AG10803 (cell line): ENCODE data around the gene TRIM66.

ENCODE experiments used
- DNase-seq: peaks from one replicate; pipeline ENCODE4 v3.0.0; 2010; ENCODE audit warnings: low read depth
- H3K4me3 ChIP-seq: 2 replicates; pipeline ENCODE4 v1.5.1; 2011; ENCODE audit warnings: mild to moderate bottlenecking, low read length, control low read depth
- TF ChIP-seq, protein P1 (sequence below): conservative IDR thresholded peaks from 2 replicates; pipeline ENCODE4 v1.5.1; 2011; ENCODE audit warnings: mild to moderate bottlenecking, low read length, control low read depth, inconsistent platforms

Gene TRIM66

GRCh38 chr11:8661001-8661795, 21.3 kb downstream of the TRIM66 start:
- TF ChIP-seq, protein P1, sequence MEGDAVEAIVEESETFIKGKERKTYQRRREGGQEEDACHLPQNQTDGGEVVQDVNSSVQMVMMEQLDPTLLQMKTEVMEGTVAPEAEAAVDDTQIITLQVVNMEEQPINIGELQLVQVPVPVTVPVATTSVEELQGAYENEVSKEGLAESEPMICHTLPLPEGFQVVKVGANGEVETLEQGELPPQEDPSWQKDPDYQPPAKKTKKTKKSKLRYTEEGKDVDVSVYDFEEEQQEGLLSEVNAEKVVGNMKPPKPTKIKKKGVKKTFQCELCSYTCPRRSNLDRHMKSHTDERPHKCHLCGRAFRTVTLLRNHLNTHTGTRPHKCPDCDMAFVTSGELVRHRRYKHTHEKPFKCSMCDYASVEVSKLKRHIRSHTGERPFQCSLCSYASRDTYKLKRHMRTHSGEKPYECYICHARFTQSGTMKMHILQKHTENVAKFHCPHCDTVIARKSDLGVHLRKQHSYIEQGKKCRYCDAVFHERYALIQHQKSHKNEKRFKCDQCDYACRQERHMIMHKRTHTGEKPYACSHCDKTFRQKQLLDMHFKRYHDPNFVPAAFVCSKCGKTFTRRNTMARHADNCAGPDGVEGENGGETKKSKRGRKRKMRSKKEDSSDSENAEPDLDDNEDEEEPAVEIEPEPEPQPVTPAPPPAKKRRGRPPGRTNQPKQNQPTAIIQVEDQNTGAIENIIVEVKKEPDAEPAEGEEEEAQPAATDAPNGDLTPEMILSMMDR: no peak
- no peak for DNase-seq
- H3K4me3 ChIP-seq: no peak overlapping the region

- TF ChIP-seq, protein P1: no peak
- no peak overlapping the region for H3K4me3 ChIP-seq
- DNase-seq: peak; percentile 34
Measured at GRCh38 chr11:8658321-8659057, 24.0 kb downstream of the TRIM66 start.

GRCh38 chr11:8656291-8656690, 26.2 kb downstream of the TRIM66 start:
- TF ChIP-seq, protein P1: no peak
- H3K4me3 ChIP-seq: no peak overlapping the region
- no peak for DNase-seq

- DNase-seq: no peak
- H3K4me3 ChIP-seq: no peak overlapping the region
- TF ChIP-seq, protein P1: no peak
Measured at GRCh38 chr11:8654503-8654902, 28.0 kb downstream of the TRIM66 start.

DNA sequence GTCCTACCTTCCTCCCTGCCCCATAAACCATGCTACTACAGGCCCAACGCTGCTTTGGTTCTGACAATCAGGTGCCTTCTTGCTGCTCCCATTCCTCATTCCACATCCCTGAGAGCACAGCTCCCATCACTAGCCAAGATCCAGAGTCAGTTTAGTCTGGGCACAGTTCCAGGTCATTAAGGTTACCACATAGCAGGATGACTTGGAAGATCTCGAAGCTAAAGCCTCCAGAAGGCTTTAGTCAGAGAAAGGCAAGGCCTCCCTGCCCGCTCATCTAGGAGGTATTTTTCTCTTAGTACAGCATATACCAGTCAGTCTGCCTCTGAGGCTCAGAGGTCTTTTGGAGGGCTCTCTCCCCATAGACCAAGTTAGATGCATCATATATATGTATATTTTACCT, 30.3 kb downstream of the TRIM66 start:
- TF ChIP-seq, protein P1: no peak
- no peak overlapping the region for H3K4me3 ChIP-seq
- peak; percentile 97 for DNase-seq

DNA sequence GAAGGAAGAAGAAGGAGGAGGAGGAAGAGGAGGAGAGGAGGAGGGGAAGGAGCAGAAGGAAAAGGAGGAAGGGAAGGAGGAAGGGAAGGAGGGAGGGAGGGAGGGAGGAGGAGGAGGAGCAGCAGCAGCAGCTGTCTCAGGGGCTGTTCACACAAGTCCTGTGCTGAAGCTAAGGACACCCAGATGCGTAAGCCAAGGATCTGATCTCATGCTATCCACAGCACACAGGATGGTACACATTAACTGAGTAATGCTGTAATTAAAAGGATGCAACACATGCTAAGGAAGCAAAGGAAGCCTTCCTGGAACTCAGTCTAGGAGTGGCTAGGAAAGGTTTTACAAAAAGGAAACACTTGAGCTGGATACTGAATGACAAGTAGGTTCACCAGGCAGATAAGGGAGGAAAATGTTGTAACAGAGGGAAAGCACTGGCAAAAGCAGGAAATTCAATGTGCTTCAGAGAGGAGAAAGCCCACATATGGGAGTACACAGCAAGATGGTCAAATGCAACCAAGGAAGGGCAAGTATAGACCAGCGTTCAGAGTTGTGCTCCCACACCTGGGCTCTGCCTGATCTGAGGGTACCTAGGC, 32.0 kb downstream of the TRIM66 start:
- TF ChIP-seq, protein P1: no peak
- H3K4me3 ChIP-seq: no peak overlapping the region
- peak; percentile 72 for DNase-seq
